Thoracic aorta (tissue), 2 donors: ENCODE results near the gene GPX4. TPM values are rescaled to one million over a fixed set of nuclear protein-coding genes. Genes with fewer than 3 reads are reported as not detected.

Experiments used
- ATAC-seq: fragments of 150-250 bp; one replicate; pipeline ENCODE4 v1.8.0; 2017; ENCODE audit warnings: low read depth; ENCODE audit not compliant: insufficient number of reproducible peaks, low FRiP score
- DNase-seq: peaks from one replicate; pipeline ENCODE4 v3.0.0-alpha.2; 2020; ENCODE audit warnings: low spot score
- H3K27ac ChIP-seq, 2 donors: fragments of 200-600 bp; sonication (generic); 1 replicate in 1 of 2; 2 replicates in 1 of 2; pipeline ENCODE4 v1.5.1; 2016; ENCODE audit warnings: mild to moderate bottlenecking in 2 of 2, moderate library complexity in 2 of 2
- H3K27me3 ChIP-seq: fragments of 200-600 bp; sonication (generic); replicated peaks from 2 replicates; pipeline ENCODE4 v1.6.0; 2016; ENCODE audit warnings: mild to moderate bottlenecking; ENCODE audit not compliant: insufficient read depth
- H3K36me3 ChIP-seq: fragments of 200-600 bp; sonication (generic); one replicate; pipeline ENCODE4 v1.5.1; 2016
- H3K4me1 ChIP-seq, 2 donors: fragments of 200-600 bp; sonication (generic); 1 replicate in 1 of 2; 2 replicates in 1 of 2; pipeline versions ENCODE4 v1.5.1 to v1.6.0; 2016; ENCODE audit warnings: low read depth in 2 of 2, mild to moderate bottlenecking in 1 of 2; ENCODE audit not compliant: control insufficient read depth in 1 of 2
- H3K4me3 ChIP-seq: fragments of 200-600 bp; sonication (generic); 2 replicates; pipeline ENCODE4 v1.5.1; 2016; ENCODE audit warnings: mild to moderate bottlenecking
- H3K9me3 ChIP-seq: fragments of 200-600 bp; sonication (generic); 2 replicates; pipeline ENCODE4 v1.5.1; 2016
- CTCF ChIP-seq: fragments of 200-600 bp; sonication (generic); IDR thresholded peaks from one replicate; pipeline ENCODE4 v1.5.1; 2019; ENCODE audit warnings: antibody characterized with exemption
- total RNA-seq, 2 donors: library from RNA; depleted of rRNA; stranded (reverse); fragments of >200 nt; gene quantifications; one replicate each; pipeline versions ENCODE4 v1.1.0 to v1.2.3, GENCODE V29; 2016

GPX4 gene
- total RNA-seq, 2 donors from 2014 or later: 259 to 441 TPM

GRCh38 chr19:1090731-1091543 is 12.9 kb upstream of the GPX4 start:
- Histone ChIP-seq H3K4me3 (no peak overlapping the region), H3K36me3 (peaks cover 9% of the 10 kb centered on the region), H3K9me3 (no peaks in the 10 kb centered on the region), H3K27me3 (no peaks in the 10 kb centered on the region), H3K27ac (no peak overlapping the region), H3K4me1 (peaks cover 10 to 21% of the 10 kb centered on the region in 2 donors)
- DNase-seq (no peak), ATAC-seq (no peak)
- no peak for TF ChIP-seq CTCF

GRCh38 chr19:1091544-1092175 is 12.1 kb upstream of the GPX4 start:
- Histone ChIP-seq H3K27ac (no peak overlapping the region), H3K36me3 (peaks cover 9% of the 10 kb centered on the region)

GRCh38 chr19:1093330-1093729 is 10.5 kb upstream of the GPX4 start:
- DNase-seq (no peak), ATAC-seq (no peak)
- no peaks in the 10 kb centered on the region for H3K9me3 ChIP-seq
- no peaks in the 10 kb centered on the region for H3K27me3 ChIP-seq
- TF ChIP-seq CTCF: no peak
- H3K27ac ChIP-seq: no peak overlapping the region
- H3K36me3 ChIP-seq: peaks cover 9% of the 10 kb centered on the region
- H3K4me1 ChIP-seq: peaks cover 10 to 28% of the 10 kb centered on the region in 2 donors
- H3K4me3 ChIP-seq: no peak overlapping the region

More at GRCh38 chr19:1091544-1092175, 12.1 kb upstream of the GPX4 start:
- ATAC-seq (no peak), DNase-seq (no peak)
- Histone ChIP-seq H3K4me3 (no peak overlapping the region), H3K9me3 (no peaks in the 10 kb centered on the region), H3K4me1 (peaks cover 10 to 23% of the 10 kb centered on the region in 2 donors), H3K27me3 (no peaks in the 10 kb centered on the region)
- no peak for TF ChIP-seq CTCF

- Histone ChIP-seq H3K4me3 (peak overlapping the region; percentile 98), H3K9me3 (no peaks in the 10 kb centered on the region), H3K36me3 (peaks cover 9% of the 10 kb centered on the region), H3K4me1 (peaks cover 13 to 35% of the 10 kb centered on the region in 2 donors), H3K27ac (no peak overlapping the region), H3K27me3 (no peaks in the 10 kb centered on the region)
- ATAC-seq (no peak), DNase-seq (no peak)
- no peak for TF ChIP-seq CTCF
Observed at GRCh38 chr19:1093811-1094553, 9.8 kb upstream of the GPX4 start.

- ATAC-seq (no peak), DNase-seq (no peak)
- TF ChIP-seq CTCF: no peak
- H3K36me3 ChIP-seq: peaks cover 9% of the 10 kb centered on the region
- H3K4me1 ChIP-seq: peaks cover 17 to 41% of the 10 kb centered on the region in 2 donors
- H3K9me3 ChIP-seq: no peaks in the 10 kb centered on the region
- no peaks in the 10 kb centered on the region for H3K27me3 ChIP-seq
- peak overlapping the region in 1 of 2 donors; percentile 45 for H3K27ac ChIP-seq
- H3K4me3 ChIP-seq: peak overlapping the region; percentile 98
Observed at GRCh38 chr19:1094655-1094977, 9.2 kb upstream of the GPX4 start.
